Liver (tissue), 9 donors: ENCODE results near the gene TYRO3. TPM values are rescaled to one million over a fixed set of nuclear protein-coding genes. Genes with fewer than 3 reads are reported as not detected.

ENCODE experiments used
- DNase-seq: peaks from one replicate; pipeline ENCODE4 v3.0.0-alpha.2; 2017; ENCODE audit warnings: low spot score
- H3K27ac ChIP-seq, 2 donors: one replicate each; pipeline ENCODE4 v1.7.0; 2013; ENCODE audit warnings: inconsistent platforms in 2 of 2, low read length in 2 of 2, control low read depth in 1 of 2, low read depth in 1 of 2, mild to moderate bottlenecking in 1 of 2
- H3K27me3 ChIP-seq, 4 donors: one replicate each; pipeline versions ENCODE4 v1.6.1 to v1.7.0; 2013; ENCODE audit warnings: low read length in 3 of 4, inconsistent platforms in 1 of 4, mild to moderate bottlenecking in 1 of 4, moderate library complexity in 1 of 4; ENCODE audit not compliant: control insufficient read depth in 4 of 4, insufficient read depth in 4 of 4
- H3K36me3 ChIP-seq, 4 donors: one replicate each; pipeline versions ENCODE4 v1.6.1 to v1.7.0; 2013; ENCODE audit warnings: low read length in 3 of 4, mild to moderate bottlenecking in 3 of 4, low read depth in 1 of 4, moderate library complexity in 1 of 4; ENCODE audit not compliant: control insufficient read depth in 4 of 4, insufficient read depth in 3 of 4
- H3K4me1 ChIP-seq, 4 donors: one replicate each; pipeline versions ENCODE4 v1.6.1 to v1.7.0; 2013; ENCODE audit warnings: low read length in 3 of 4, mild to moderate bottlenecking in 3 of 4, moderate library complexity in 1 of 4; ENCODE audit not compliant: control insufficient read depth in 4 of 4, insufficient read depth in 4 of 4
- H3K4me3 ChIP-seq, 3 donors: one replicate each; pipeline versions ENCODE4 v1.6.1 to v1.7.0; 2013; ENCODE audit warnings: low read length in 3 of 3, control low read depth in 1 of 3, low read depth in 1 of 3, mild to moderate bottlenecking in 1 of 3
- H3K9ac ChIP-seq, 2 donors: one replicate each; pipeline ENCODE4 v1.7.0; 2013; ENCODE audit warnings: low read length in 2 of 2, mild to moderate bottlenecking in 2 of 2, moderate library complexity in 2 of 2, control low read depth in 1 of 2, low read depth in 1 of 2
- H3K9me3 ChIP-seq, 4 donors: one replicate each; pipeline versions ENCODE4 v1.6.1 to v1.7.0; 2013; ENCODE audit warnings: low read length in 3 of 4; ENCODE audit not compliant: control insufficient read depth in 4 of 4
- CTCF ChIP-seq: fragments of 150-350 bp; IDR thresholded peaks from 2 replicates; pipeline ENCODE4 v1.5.1; 2017; ENCODE audit warnings: improper control_type of control experiment, low read depth, low read length; ENCODE audit not compliant: missing input control
- EGR1 ChIP-seq, 2 donors: IDR thresholded peaks; 2 replicates each; pipeline ENCODE4 v1.6.1; 2016 to 2018; ENCODE audit warnings: antibody characterized with exemption in 2 of 2, low read depth in 2 of 2
- FOXA1 ChIP-seq: IDR thresholded peaks from 2 replicates; pipeline ENCODE4 v1.6.1; 2016; ENCODE audit warnings: antibody characterized with exemption
- FOXA2 ChIP-seq: IDR thresholded peaks from 2 replicates; pipeline ENCODE4 v1.6.1; 2016; ENCODE audit warnings: antibody characterized with exemption
- GABPA ChIP-seq, 2 donors: IDR thresholded peaks in 1 of 2; conservative IDR thresholded peaks in 1 of 2; 2 replicates each; pipeline ENCODE4 v1.6.1; 2016; ENCODE audit warnings: antibody characterized with exemption in 2 of 2, mild to moderate bottlenecking in 1 of 2, moderate library complexity in 1 of 2
- HNF4G ChIP-seq: IDR thresholded peaks from 2 replicates; pipeline ENCODE4 v1.6.1; 2016; ENCODE audit warnings: antibody characterized with exemption
- JUND ChIP-seq, 2 donors: IDR thresholded peaks; 2 replicates each; pipeline ENCODE4 v1.6.1; 2016; ENCODE audit warnings: antibody characterized with exemption in 2 of 2
- MAX ChIP-seq: IDR thresholded peaks from 2 replicates; pipeline ENCODE4 v1.6.1; 2016; ENCODE audit warnings: antibody characterized with exemption
- NR2F2 ChIP-seq: IDR thresholded peaks from 2 replicates; pipeline ENCODE4 v1.6.1; 2016; ENCODE audit warnings: antibody characterized with exemption
- RAD21 ChIP-seq, 2 donors: IDR thresholded peaks; 2 replicates each; pipeline ENCODE4 v1.6.1; 2016; ENCODE audit warnings: antibody characterized with exemption in 2 of 2, mild to moderate bottlenecking in 2 of 2
- REST ChIP-seq: IDR thresholded peaks from 2 replicates; pipeline ENCODE4 v1.6.1; 2016; ENCODE audit warnings: antibody characterized with exemption, mild to moderate bottlenecking
- RXRA ChIP-seq, 2 donors: IDR thresholded peaks; 2 replicates each; pipeline ENCODE4 v1.6.1; 2017 to 2018; ENCODE audit warnings: antibody characterized with exemption in 2 of 2, mild to moderate bottlenecking in 1 of 2
- SP1 ChIP-seq: IDR thresholded peaks from 2 replicates; pipeline ENCODE4 v1.6.1; 2018; ENCODE audit warnings: antibody characterized with exemption, mild to moderate bottlenecking
- TAF1 ChIP-seq: conservative IDR thresholded peaks from 2 replicates; pipeline ENCODE4 v1.6.1; 2016; ENCODE audit warnings: antibody characterized with exemption, mild to moderate bottlenecking
- YY1 ChIP-seq: IDR thresholded peaks from 2 replicates; pipeline ENCODE4 v1.6.1; 2016; ENCODE audit warnings: antibody characterized with exemption, mild to moderate bottlenecking
- ZBTB33 ChIP-seq: IDR thresholded peaks from 2 replicates; pipeline ENCODE4 v1.6.1; 2016; ENCODE audit warnings: antibody characterized with exemption
- WGBS: extraction: QIAGEN DNeasy Blood & Tissue Kit; methylation state at CpG from one replicate; pipeline ENCODE4 v1.1.7; 2013; 5-methylcytosine and 5-hydroxymethylcytosine counted together
- polyA plus RNA-seq, 2 donors: library from polyadenylated mRNA; stranded (reverse) in 1 of 2; unstranded in 1 of 2; fragments of 200-250 nt in 1 of 2; fragments of >200 nt in 1 of 2; fragmentation: Nextera tagmentation in 1 of 2; extraction: Ambion mirVana in 1 of 2; gene quantifications; one replicate each; pipeline versions ENCODE4 v1.2.1 to v1.2.3, GENCODE V29; 2013 to 2015
- total RNA-seq, 2 donors: library from RNA; depleted of rRNA; stranded (reverse); fragments of >200 nt; gene quantifications; one replicate each; pipeline ENCODE4 v1.2.3, GENCODE V29; 2014
- TF ChIP-seq, protein P1 (sequence below): IDR thresholded peaks from 2 replicates; pipeline ENCODE4 v1.6.1; 2016; ENCODE audit warnings: antibody characterized with exemption
- donor health status: healthy.
- donor health status: healthy.
- donor health status: healthy.
- donor health status: healthy.
- donor health status: healthy.

The TYRO3 gene
- total and polyA plus RNA-seq, 4 donors = 1.1 to 2.3 (median 2.3) TPM

GRCh38 chr15:41536866-41537265 lies 22.1 kb upstream of the TYRO3 start (continued):
- no peak for TF ChIP-seq FOXA2
- TF ChIP-seq NR2F2 = no peak
- TF ChIP-seq YY1 = no peak
- no peak for TF ChIP-seq EGR1 (IDR thresholded peaks at IDR 0.05; ENCODE audit: low read depth in 2 of 2)
- TF ChIP-seq RXRA (IDR thresholded peaks at IDR 0.05) = no peak
- no peak for TF ChIP-seq RAD21 (IDR thresholded peaks at IDR 0.05)
- TF ChIP-seq MAX = no peak
- TF ChIP-seq HNF4G = no peak
- no peak for TF ChIP-seq TAF1
- no peak for TF ChIP-seq FOXA1
- TF ChIP-seq, protein P1, sequence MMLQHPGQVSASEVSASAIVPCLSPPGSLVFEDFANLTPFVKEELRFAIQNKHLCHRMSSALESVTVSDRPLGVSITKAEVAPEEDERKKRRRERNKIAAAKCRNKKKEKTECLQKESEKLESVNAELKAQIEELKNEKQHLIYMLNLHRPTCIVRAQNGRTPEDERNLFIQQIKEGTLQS = no peak
- no peak for TF ChIP-seq JUND (IDR thresholded peaks at IDR 0.05)
- TF ChIP-seq GABPA (IDR thresholded peaks at IDR 0.05 in 1 of 2, conservative IDR thresholded peaks at IDR 0.05 in 1 of 2) = no peak

DNA sequence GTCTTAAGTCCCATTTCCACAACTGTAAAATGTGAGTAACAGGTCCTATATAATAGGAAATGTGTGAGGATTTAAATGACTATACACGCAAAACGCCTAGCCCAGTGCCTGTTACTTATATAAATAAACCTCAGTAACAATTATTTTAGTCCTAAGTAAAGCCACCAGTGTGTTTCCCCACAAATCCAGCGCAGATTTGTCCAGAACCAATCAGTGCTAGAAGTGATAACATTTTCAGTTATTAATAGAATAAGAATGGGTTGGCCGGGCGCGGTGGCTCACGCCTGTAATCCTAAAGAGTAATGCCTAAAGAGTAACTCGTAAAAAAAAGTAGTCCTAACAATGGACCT lies 15.5 kb upstream of the TYRO3 start:
- TF ChIP-seq RXRA (IDR thresholded peaks at IDR 0.05) = no peak
- TF ChIP-seq CTCF = no peak
- TF ChIP-seq, protein P1 = no peak
- no peak for TF ChIP-seq MAX
- TF ChIP-seq YY1 = no peak
- TF ChIP-seq HNF4G = no peak
- TF ChIP-seq SP1 = no peak
- no peak for TF ChIP-seq EGR1 (IDR thresholded peaks at IDR 0.05; ENCODE audit: low read depth in 2 of 2)
- no peak for TF ChIP-seq FOXA1
- no peak for TF ChIP-seq REST
- no peak for TF ChIP-seq ZBTB33
- no peak for TF ChIP-seq NR2F2
- no peak for TF ChIP-seq TAF1
- no peak for TF ChIP-seq JUND (IDR thresholded peaks at IDR 0.05)
- H3K4me1 ChIP-seq = peaks cover 0 to 7% (median 1%) of the 10 kb centered on the region in 4 donors
- DNase-seq = no peak
- peak overlapping the region; percentile 52 to 96 for H3K9ac ChIP-seq
- no peaks in the 10 kb centered on the region for H3K9me3 ChIP-seq
- peak overlapping the region; percentile 61 to 73 for H3K27ac ChIP-seq
- 7% methylated on average over 8 of the region's 8 CpGs for WGBS
- H3K36me3 ChIP-seq = no peaks in the 10 kb centered on the region
- H3K4me3 ChIP-seq = peak overlapping the region; percentile 65 to 96 (median 88)
- no peaks in the 10 kb centered on the region for H3K27me3 ChIP-seq
